ENCODE measurements around the gene NKIRAS2.
A peak's percentile ranks its signal among the peaks of the same experiment; 100 is the strongest.

NKIRAS2 gene

GRCh38 chr17:42027961-42028790, 8.3 kb downstream of the NKIRAS2 start:
- DNase-seq = no peak

- no peak for DNase-seq
These were observed 8.9 kb downstream of the NKIRAS2 start for GRCh38 chr17:42028791-42029127.

- DNase-seq = no peak
These were observed 11.7 kb downstream of the NKIRAS2 start for GRCh38 chr17:42031584-42031983.

GRCh38 chr17:42034059-42034458, 14.2 kb downstream of the NKIRAS2 start:
- peak; percentile 78 for DNase-seq

- DNase-seq = no peak
These were observed 18.5 kb downstream of the NKIRAS2 start for GRCh38 chr17:42038221-42038973.

GRCh38 chr17:42039794-42040763, 20.2 kb downstream of the NKIRAS2 start:
- DNase-seq = no peak

- no peak for DNase-seq
These were observed 20.9 kb downstream of the NKIRAS2 start for GRCh38 chr17:42040818-42041217.

GRCh38 chr17:42041619-42042018, 21.7 kb downstream of the NKIRAS2 start:
- DNase-seq = no peak

GRCh38 chr17:42042598-42043319, 22.9 kb downstream of the NKIRAS2 start:
- DNase-seq = no peak

GRCh38 chr17:42045719-42046118, 25.8 kb downstream of the NKIRAS2 start:
- no peak for DNase-seq

- no peak for DNase-seq
These were observed 27.5 kb downstream of the NKIRAS2 start for GRCh38 chr17:42047343-42047742.

- DNase-seq = no peak
These were observed 30.0 kb downstream of the NKIRAS2 start for GRCh38 chr17:42049834-42050392.

GRCh38 chr17:42050393-42051012, 30.6 kb downstream of the NKIRAS2 start, which contains the start of gene C17orf113:
C17orf113 (minus strand) TSS chr17:42050601; CDS start chr17:42043376, 7,225 bp downstream.
- peak; percentile 68 for DNase-seq

- DNase-seq = no peak
These were observed 31.1 kb downstream of the NKIRAS2 start for GRCh38 chr17:42051013-42051400.

GRCh38 chr17:42051645-42052044, 31.8 kb downstream of the NKIRAS2 start:
- DNase-seq = no peak

GRCh38 chr17:42052346-42052877, 32.5 kb downstream of the NKIRAS2 start:
- DNase-seq = no peak

- DNase-seq = no peak
These were observed 34.0 kb downstream of the NKIRAS2 start for GRCh38 chr17:42053731-42054500.

- DNase-seq = no peak
These were observed 35.1 kb downstream of the NKIRAS2 start for GRCh38 chr17:42055027-42055426.

GRCh38 chr17:42055496-42055895, 35.6 kb downstream of the NKIRAS2 start:
- DNase-seq = no peak

- no peak for DNase-seq
These were observed 36.7 kb downstream of the NKIRAS2 start for GRCh38 chr17:42056635-42057034.
